ENCODE results near the gene PKP2. TPM values are rescaled to one million over a fixed set of nuclear protein-coding genes. Genes with fewer than 3 reads are reported as not detected.

PKP2 gene
- polyA plus RNA-seq, 2 donors: 1.5 to 6.5 TPM

- Histone ChIP-seq H3K9me3 (ENCODE audit: control insufficient read depth in 2 of 2, insufficient read depth in 1 of 2, low read depth in 1 of 2, low read length in 1 of 2) (no peaks in the 10 kb centered on the region), H3K4me3 (ENCODE audit: low read depth in 1 of 2, low read length in 2 of 2) (no peak overlapping the region), H3K27me3 (ENCODE audit: control insufficient read depth in 1 of 2, insufficient read depth in 2 of 2, low read length in 2 of 2) (no peaks in the 10 kb centered on the region), H3K4me1 (ENCODE audit: control insufficient read depth in 2 of 2, insufficient read depth in 2 of 2, low read length in 1 of 2) (no peaks in the 10 kb centered on the region), H3K36me3 (ENCODE audit: control insufficient read depth in 2 of 2, insufficient read depth in 2 of 2, low read length in 1 of 2) (no peaks in the 10 kb centered on the region), H3K27ac (ENCODE audit: low read depth in 2 of 2, low read length in 1 of 2) (no peak overlapping the region)
These were observed 20.6 kb upstream of the PKP2 start for GRCh38 chr12:32917094-32917611.

- no peaks in the 10 kb centered on the region for H3K36me3 ChIP-seq (ENCODE audit: control insufficient read depth in 2 of 2, insufficient read depth in 2 of 2, low read length in 1 of 2)
- 88 to 92% methylated on average over 10 of the region's 10 CpGs for WGBS, 2 donors
- no peak overlapping the region for H3K27ac ChIP-seq (ENCODE audit: low read depth in 2 of 2, low read length in 1 of 2)
- no peaks in the 10 kb centered on the region for H3K27me3 ChIP-seq (ENCODE audit: control insufficient read depth in 1 of 2, insufficient read depth in 2 of 2, low read length in 2 of 2)
- H3K4me3 ChIP-seq (ENCODE audit: low read depth in 1 of 2, low read length in 2 of 2): no peak overlapping the region
- H3K9me3 ChIP-seq (ENCODE audit: control insufficient read depth in 2 of 2, insufficient read depth in 1 of 2, low read depth in 1 of 2, low read length in 1 of 2): no peaks in the 10 kb centered on the region
- no peaks in the 10 kb centered on the region for H3K4me1 ChIP-seq (ENCODE audit: control insufficient read depth in 2 of 2, insufficient read depth in 2 of 2, low read length in 1 of 2)
These were observed 11.4 kb upstream of the PKP2 start for GRCh38 chr12:32907898-32908476.

GRCh38 chr12:32907166-32907565 lies 10.6 kb upstream of the PKP2 start:
- Histone ChIP-seq H3K4me1 (ENCODE audit: control insufficient read depth in 2 of 2, insufficient read depth in 2 of 2, low read length in 1 of 2) (no peaks in the 10 kb centered on the region), H3K27ac (ENCODE audit: low read depth in 2 of 2, low read length in 1 of 2) (no peak overlapping the region), H3K4me3 (ENCODE audit: low read depth in 1 of 2, low read length in 2 of 2) (no peak overlapping the region), H3K27me3 (ENCODE audit: control insufficient read depth in 1 of 2, insufficient read depth in 2 of 2, low read length in 2 of 2) (no peaks in the 10 kb centered on the region), H3K9me3 (ENCODE audit: control insufficient read depth in 2 of 2, insufficient read depth in 1 of 2, low read depth in 1 of 2, low read length in 1 of 2) (no peaks in the 10 kb centered on the region), H3K36me3 (ENCODE audit: control insufficient read depth in 2 of 2, insufficient read depth in 2 of 2, low read length in 1 of 2) (no peaks in the 10 kb centered on the region)
- WGBS, 2 donors: 70 to 78% methylated on average over 2 of the region's 2 CpGs

- no peak overlapping the region for H3K27ac ChIP-seq (ENCODE audit: low read depth in 2 of 2, low read length in 1 of 2)
- H3K9me3 ChIP-seq (ENCODE audit: control insufficient read depth in 2 of 2, insufficient read depth in 1 of 2, low read depth in 1 of 2, low read length in 1 of 2): no peaks in the 10 kb centered on the region
- no peaks in the 10 kb centered on the region for H3K36me3 ChIP-seq (ENCODE audit: control insufficient read depth in 2 of 2, insufficient read depth in 2 of 2, low read length in 1 of 2)
- WGBS, 2 donors: 66 to 71% methylated on average over 8 to 9 of the region's 9 CpGs
- H3K27me3 ChIP-seq (ENCODE audit: control insufficient read depth in 1 of 2, insufficient read depth in 2 of 2, low read length in 2 of 2): no peaks in the 10 kb centered on the region
- no peaks in the 10 kb centered on the region for H3K4me1 ChIP-seq (ENCODE audit: control insufficient read depth in 2 of 2, insufficient read depth in 2 of 2, low read length in 1 of 2)
- no peak overlapping the region for H3K4me3 ChIP-seq (ENCODE audit: low read depth in 1 of 2, low read length in 2 of 2)
These were observed 10.0 kb upstream of the PKP2 start for GRCh38 chr12:32906399-32907165.

GRCh38 chr12:32903763-32904162 lies 7.2 kb upstream of the PKP2 start:
- Histone ChIP-seq H3K9me3 (ENCODE audit: control insufficient read depth in 2 of 2, insufficient read depth in 1 of 2, low read depth in 1 of 2, low read length in 1 of 2) (no peaks in the 10 kb centered on the region), H3K4me3 (ENCODE audit: low read depth in 1 of 2, low read length in 2 of 2) (no peak overlapping the region), H3K27ac (ENCODE audit: low read depth in 2 of 2, low read length in 1 of 2) (no peak overlapping the region), H3K27me3 (ENCODE audit: control insufficient read depth in 1 of 2, insufficient read depth in 2 of 2, low read length in 2 of 2) (no peaks in the 10 kb centered on the region), H3K4me1 (ENCODE audit: control insufficient read depth in 2 of 2, insufficient read depth in 2 of 2, low read length in 1 of 2) (no peaks in the 10 kb centered on the region), H3K36me3 (ENCODE audit: control insufficient read depth in 2 of 2, insufficient read depth in 2 of 2, low read length in 1 of 2) (no peaks in the 10 kb centered on the region)
- WGBS, 2 donors: 41 to 43% methylated on average over 1 of the region's 1 CpG

GRCh38 chr12:32903318-32903717 lies 6.7 kb upstream of the PKP2 start:
- H3K27me3 ChIP-seq (ENCODE audit: control insufficient read depth in 1 of 2, insufficient read depth in 2 of 2, low read length in 2 of 2): no peaks in the 10 kb centered on the region
- no peaks in the 10 kb centered on the region for H3K36me3 ChIP-seq (ENCODE audit: control insufficient read depth in 2 of 2, insufficient read depth in 2 of 2, low read length in 1 of 2)
- H3K4me3 ChIP-seq (ENCODE audit: low read depth in 1 of 2, low read length in 2 of 2): no peak overlapping the region
- 49 to 51% methylated on average over 1 of the region's 1 CpG for WGBS, 2 donors
- no peaks in the 10 kb centered on the region for H3K9me3 ChIP-seq (ENCODE audit: control insufficient read depth in 2 of 2, insufficient read depth in 1 of 2, low read depth in 1 of 2, low read length in 1 of 2)
- no peaks in the 10 kb centered on the region for H3K4me1 ChIP-seq (ENCODE audit: control insufficient read depth in 2 of 2, insufficient read depth in 2 of 2, low read length in 1 of 2)
- H3K27ac ChIP-seq (ENCODE audit: low read depth in 2 of 2, low read length in 1 of 2): no peak overlapping the region

GRCh38 chr12:32902287-32902997 lies 5.9 kb upstream of the PKP2 start:
- WGBS, 2 donors: 64 to 70% methylated on average over 4 of the region's 4 CpGs
- H3K27ac ChIP-seq (ENCODE audit: low read depth in 2 of 2, low read length in 1 of 2): no peak overlapping the region
- H3K27me3 ChIP-seq (ENCODE audit: control insufficient read depth in 1 of 2, insufficient read depth in 2 of 2, low read length in 2 of 2): no peaks in the 10 kb centered on the region
- no peaks in the 10 kb centered on the region for H3K9me3 ChIP-seq (ENCODE audit: control insufficient read depth in 2 of 2, insufficient read depth in 1 of 2, low read depth in 1 of 2, low read length in 1 of 2)
- H3K4me1 ChIP-seq (ENCODE audit: control insufficient read depth in 2 of 2, insufficient read depth in 2 of 2, low read length in 1 of 2): no peaks in the 10 kb centered on the region
- no peaks in the 10 kb centered on the region for H3K36me3 ChIP-seq (ENCODE audit: control insufficient read depth in 2 of 2, insufficient read depth in 2 of 2, low read length in 1 of 2)
- H3K4me3 ChIP-seq (ENCODE audit: low read depth in 1 of 2, low read length in 2 of 2): no peak overlapping the region

- Histone ChIP-seq H3K4me3 (ENCODE audit: low read depth in 1 of 2, low read length in 2 of 2) (no peak overlapping the region), H3K27me3 (ENCODE audit: control insufficient read depth in 1 of 2, insufficient read depth in 2 of 2, low read length in 2 of 2) (no peaks in the 10 kb centered on the region), H3K4me1 (ENCODE audit: control insufficient read depth in 2 of 2, insufficient read depth in 2 of 2, low read length in 1 of 2) (no peaks in the 10 kb centered on the region), H3K36me3 (ENCODE audit: control insufficient read depth in 2 of 2, insufficient read depth in 2 of 2, low read length in 1 of 2) (no peaks in the 10 kb centered on the region), H3K27ac (ENCODE audit: low read depth in 2 of 2, low read length in 1 of 2) (no peak overlapping the region), H3K9me3 (ENCODE audit: control insufficient read depth in 2 of 2, insufficient read depth in 1 of 2, low read depth in 1 of 2, low read length in 1 of 2) (no peaks in the 10 kb centered on the region)
- 44 to 56% methylated on average over 4 of the region's 4 CpGs for WGBS, 2 donors
These were observed 5.0 kb upstream of the PKP2 start for GRCh38 chr12:32901553-32901952.

- peak overlapping the region in 1 of 2 donors; percentile 13 for H3K27ac ChIP-seq (ENCODE audit: low read depth in 2 of 2, low read length in 1 of 2)
- no peaks in the 10 kb centered on the region for H3K9me3 ChIP-seq (ENCODE audit: control insufficient read depth in 2 of 2, insufficient read depth in 1 of 2, low read depth in 1 of 2, low read length in 1 of 2)
- 57 to 65% methylated on average over 10 of the region's 10 CpGs for WGBS, 2 donors
- no peaks in the 10 kb centered on the region for H3K27me3 ChIP-seq (ENCODE audit: control insufficient read depth in 1 of 2, insufficient read depth in 2 of 2, low read length in 2 of 2)
- no peaks in the 10 kb centered on the region for H3K4me1 ChIP-seq (ENCODE audit: control insufficient read depth in 2 of 2, insufficient read depth in 2 of 2, low read length in 1 of 2)
- H3K36me3 ChIP-seq (ENCODE audit: control insufficient read depth in 2 of 2, insufficient read depth in 2 of 2, low read length in 1 of 2): no peaks in the 10 kb centered on the region
- H3K4me3 ChIP-seq (ENCODE audit: low read depth in 1 of 2, low read length in 2 of 2): peak overlapping the region in 1 of 2 donors; percentile 75
These were observed 1.4 kb upstream of the PKP2 start for GRCh38 chr12:32897687-32898573.
